CD4-positive, CD25-positive, alpha-beta regulatory T cell (primary cell): Measurements from ENCODE around the gene LSMEM2. TPM values are rescaled to one million over a fixed set of nuclear protein-coding genes. Genes with fewer than 3 reads are reported as not detected.

ENCODE experiments used
- ATAC-seq, 2 donors: fragments of 150-1000 bp; cut with Tn5 transposase; one replicate each; pipeline ENCODE4 v1.10.0; 2021; ENCODE audit warnings: low read depth in 2 of 2, moderate number of reproducible peaks in 2 of 2, moderate library complexity in 1 of 2
- DNase-seq, 3 donors: peaks; one replicate each; pipeline versions ENCODE4 v3.0.0 to v3.0.0-alpha.2; 2012 to 2022; ENCODE audit warnings: mixed read lengths in 1 of 3
- H3K27ac ChIP-seq: one replicate; pipeline ENCODE4 v1.7.0; 2013; ENCODE audit warnings: mild to moderate bottlenecking, low read length; ENCODE audit not compliant: insufficient read depth, poor library complexity, severe bottlenecking
- H3K27me3 ChIP-seq: one replicate; pipeline ENCODE4 v1.7.0; 2013; ENCODE audit warnings: low read length; ENCODE audit not compliant: control insufficient read depth, insufficient read depth
- H3K36me3 ChIP-seq: one replicate; pipeline ENCODE4 v1.7.0; 2013; ENCODE audit warnings: mild to moderate bottlenecking, low read length, moderate library complexity; ENCODE audit not compliant: control insufficient read depth, insufficient read depth
- H3K4me1 ChIP-seq: 2 replicates; pipeline ENCODE4 v1.7.0; 2013; ENCODE audit warnings: mild to moderate bottlenecking, low read length; ENCODE audit not compliant: insufficient read depth, control insufficient read depth, poor library complexity, severe bottlenecking
- H3K4me3 ChIP-seq: one replicate; pipeline ENCODE4 v1.7.0; 2013; ENCODE audit warnings: low read depth, mild to moderate bottlenecking, low read length, moderate library complexity
- H3K9me3 ChIP-seq, 2 experiments: 1 replicate in 1 of 2; 2 replicates in 1 of 2; pipeline ENCODE4 v1.7.0; 2013; ENCODE audit warnings: low read length in 2 of 2, mild to moderate bottlenecking in 1 of 2, moderate library complexity in 1 of 2; ENCODE audit not compliant: control insufficient read depth in 2 of 2
- H3K27ac Mint-ChIP-seq, 3 donors: one replicate each; pipeline ENCODE4 v1.8.0; 2020 to 2022; ENCODE audit warnings: mild to moderate bottlenecking in 3 of 3, mixed read lengths in 3 of 3, moderate library complexity in 2 of 3
- H3K27me3 Mint-ChIP-seq: one replicate; pipeline ENCODE4 v1.8.0; 2022; ENCODE audit warnings: mild to moderate bottlenecking, mixed read lengths
- H3K36me3 Mint-ChIP-seq: one replicate; pipeline ENCODE4 v1.8.0; 2020; ENCODE audit warnings: mixed read lengths
- H3K4me1 Mint-ChIP-seq, 4 donors: one replicate each; pipeline ENCODE4 v1.8.0; 2020 to 2022; ENCODE audit warnings: mixed read lengths in 4 of 4, mild to moderate bottlenecking in 1 of 4
- H3K4me3 Mint-ChIP-seq, 4 donors: one replicate each; pipeline ENCODE4 v1.8.0; 2020 to 2022; ENCODE audit warnings: mild to moderate bottlenecking in 4 of 4, mixed read lengths in 4 of 4, moderate library complexity in 3 of 4
- H3K9me3 Mint-ChIP-seq, 7 donors: one replicate each; pipeline ENCODE4 v1.8.0; 2020 to 2022; ENCODE audit warnings: mixed read lengths in 7 of 7, mild to moderate bottlenecking in 3 of 7, moderate library complexity in 2 of 7
- polyA plus RNA-seq, 4 donors: library from polyadenylated mRNA; unstranded; fragments of 300-500 nt; fragmentation: Illumina TruSeq; gene quantifications; one replicate each; pipeline ENCODE4 v1.2.3, GENCODE V29; 2021
- total RNA-seq: library from RNA; stranded (reverse); gene quantifications from one replicate; pipeline ENCODE4 v1.2.3, GENCODE V29; 2022

LSMEM2 gene
- total and polyA plus RNA-seq, 5 donors from 2014 or later: 0.22 TPM; not detected in 4

DNA sequence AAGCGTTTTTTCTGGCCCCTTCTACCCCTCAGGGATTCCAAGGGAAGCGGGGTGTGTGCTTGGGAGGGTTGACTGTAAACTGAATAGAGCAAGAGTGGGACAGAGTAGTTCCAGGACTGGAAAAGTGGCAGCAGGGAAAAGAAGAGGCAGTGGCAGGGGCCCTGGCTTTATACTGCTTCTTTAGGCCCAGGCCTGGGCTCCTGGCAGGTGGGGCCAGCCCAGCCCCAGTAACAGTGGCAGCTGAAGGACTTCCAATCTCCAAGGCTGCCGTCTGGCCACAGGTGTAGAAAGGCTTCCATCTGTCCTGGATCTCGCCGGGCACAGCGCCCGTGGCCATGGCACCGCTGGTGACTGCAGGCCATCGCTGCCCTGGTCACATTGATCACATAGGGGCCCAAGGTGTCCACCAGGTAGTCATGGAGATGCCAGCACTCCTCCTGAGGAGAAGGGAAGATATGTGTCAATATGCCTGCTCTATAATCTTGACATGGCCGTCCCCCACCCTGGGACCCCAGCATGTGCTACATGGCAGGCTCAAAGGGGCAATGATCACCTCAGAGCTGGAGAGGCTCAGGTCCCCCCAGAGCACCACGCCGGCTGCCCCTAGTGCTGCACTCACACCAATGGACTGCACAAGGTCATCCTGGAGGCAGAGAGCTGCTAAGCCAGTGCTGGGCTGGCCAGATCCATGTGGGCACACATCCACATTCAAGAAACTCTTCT is 14.4 kb downstream of the LSMEM2 start:
- peaks cover under 1% of the 10 kb centered on the region for H3K36me3 Mint-ChIP-seq
- peaks cover 22% of the 10 kb centered on the region for H3K36me3 ChIP-seq
- H3K27me3 ChIP-seq: no peaks in the 10 kb centered on the region
- peak overlapping the region; percentile 82 to 92 (median 90) for H3K4me3 Mint-ChIP-seq
- H3K4me1 ChIP-seq: peaks cover 21% of the 10 kb centered on the region
- H3K27ac Mint-ChIP-seq: peak overlapping the region in 2 of 3 donors; percentile 97 to 99
- DNase-seq: no peak
- peaks cover 0 to 34% (median 16%) of the 10 kb centered on the region in 4 donors for H3K4me1 Mint-ChIP-seq
- peak overlapping the region; percentile 80 for H3K27ac ChIP-seq
- no peaks in the 10 kb centered on the region for H3K9me3 ChIP-seq
- H3K27me3 Mint-ChIP-seq: no peaks in the 10 kb centered on the region
- no peak for ATAC-seq
- no peaks in the 10 kb centered on the region for H3K9me3 Mint-ChIP-seq
- H3K4me3 ChIP-seq: peak overlapping the region; percentile 70

GRCh38 chr3:50294089-50294488 is 15.2 kb downstream of the LSMEM2 start:
- Histone ChIP-seq H3K4me3 (no peak overlapping the region), H3K27ac (no peak overlapping the region), H3K9me3 (no peaks in the 10 kb centered on the region), H3K4me1 (peaks cover 29% of the 10 kb centered on the region), H3K36me3 (peaks cover 14% of the 10 kb centered on the region), H3K27me3 (no peaks in the 10 kb centered on the region)
- no peaks in the 10 kb centered on the region for H3K36me3 Mint-ChIP-seq
- peak overlapping the region in 2 of 4 donors; percentile 4 to 89 for H3K4me3 Mint-ChIP-seq
- H3K4me1 Mint-ChIP-seq: peaks cover 0 to 41% (median 19%) of the 10 kb centered on the region in 4 donors
- ATAC-seq: no peak
- H3K27ac Mint-ChIP-seq: no peak overlapping the region
- H3K9me3 Mint-ChIP-seq: no peaks in the 10 kb centered on the region
- no peak for DNase-seq
- no peaks in the 10 kb centered on the region for H3K27me3 Mint-ChIP-seq

- Mint-ChIP-seq H3K36me3 (no peaks in the 10 kb centered on the region), H3K4me3 (peak overlapping the region in 2 of 4 donors; percentile 59 to 63), H3K27me3 (no peaks in the 10 kb centered on the region), H3K27ac (no peak overlapping the region), H3K4me1 (peaks cover 0 to 43% (median 23%) of the 10 kb centered on the region in 4 donors), H3K9me3 (no peaks in the 10 kb centered on the region)
- peaks cover 32% of the 10 kb centered on the region for H3K4me1 ChIP-seq
- peaks cover 7% of the 10 kb centered on the region for H3K36me3 ChIP-seq
- ATAC-seq (no peak), DNase-seq (no peak)
- no peaks in the 10 kb centered on the region for H3K9me3 ChIP-seq
- no peak overlapping the region for H3K27ac ChIP-seq
- H3K27me3 ChIP-seq: no peaks in the 10 kb centered on the region
- H3K4me3 ChIP-seq: no peak overlapping the region
Observed at GRCh38 chr3:50294492-50295403, 15.9 kb downstream of the LSMEM2 start.

DNA sequence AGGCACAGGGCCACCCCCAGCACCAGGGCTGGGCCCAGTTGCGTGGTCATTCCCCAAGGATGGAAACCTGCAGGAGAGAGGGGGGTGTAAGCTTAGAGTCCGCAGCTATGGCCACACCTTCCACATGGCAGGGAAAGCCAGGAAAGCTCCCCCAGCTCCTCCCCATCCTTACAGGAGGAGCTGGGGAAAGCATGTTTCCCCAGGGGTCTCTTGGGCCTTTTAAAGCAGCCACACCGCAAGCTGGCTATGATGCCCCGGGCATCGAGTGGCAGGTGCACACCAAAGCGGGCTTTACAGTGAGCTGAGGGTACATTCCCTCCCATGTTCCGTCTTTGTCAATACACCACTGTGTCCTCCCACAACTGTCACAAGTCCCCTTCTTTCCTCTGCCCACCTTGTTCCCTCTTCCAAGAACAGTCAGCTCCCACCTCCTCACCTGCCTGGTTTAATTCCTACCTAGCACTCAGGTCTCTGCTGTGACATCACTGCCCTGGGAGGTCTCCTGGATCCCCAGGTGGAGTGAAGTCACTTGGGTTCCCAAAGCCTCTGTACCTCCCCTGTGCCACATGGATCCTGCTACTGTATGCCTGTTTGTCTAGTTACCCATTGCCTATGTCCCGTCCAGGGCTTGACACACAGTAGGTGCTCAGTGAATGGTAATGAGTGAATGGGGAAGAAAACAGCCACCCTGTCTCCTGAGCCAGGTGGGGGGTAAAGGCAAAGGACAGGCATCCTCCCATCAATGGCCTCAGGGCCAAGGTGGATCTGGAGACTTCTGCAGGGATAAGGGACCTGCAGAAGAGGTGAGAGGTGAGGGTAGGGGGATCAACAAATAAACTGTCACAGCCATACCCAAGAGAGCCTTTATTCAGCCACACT is 16.9 kb downstream of the LSMEM2 start:
- Mint-ChIP-seq H3K4me3 (peak overlapping the region in 2 of 4 donors; percentile 62 to 71), H3K27ac (peak overlapping the region in 1 of 3 donors; percentile 80), H3K4me1 (peaks cover 0 to 50% (median 27%) of the 10 kb centered on the region in 4 donors), H3K9me3 (no peaks in the 10 kb centered on the region), H3K36me3 (no peaks in the 10 kb centered on the region), H3K27me3 (no peaks in the 10 kb centered on the region)
- H3K4me3 ChIP-seq: no peak overlapping the region
- H3K27ac ChIP-seq: no peak overlapping the region
- no peaks in the 10 kb centered on the region for H3K9me3 ChIP-seq
- ATAC-seq (no peak), DNase-seq (no peak)
- H3K4me1 ChIP-seq: peaks cover 40% of the 10 kb centered on the region
- no peaks in the 10 kb centered on the region for H3K27me3 ChIP-seq
- H3K36me3 ChIP-seq: no peaks in the 10 kb centered on the region

DNA sequence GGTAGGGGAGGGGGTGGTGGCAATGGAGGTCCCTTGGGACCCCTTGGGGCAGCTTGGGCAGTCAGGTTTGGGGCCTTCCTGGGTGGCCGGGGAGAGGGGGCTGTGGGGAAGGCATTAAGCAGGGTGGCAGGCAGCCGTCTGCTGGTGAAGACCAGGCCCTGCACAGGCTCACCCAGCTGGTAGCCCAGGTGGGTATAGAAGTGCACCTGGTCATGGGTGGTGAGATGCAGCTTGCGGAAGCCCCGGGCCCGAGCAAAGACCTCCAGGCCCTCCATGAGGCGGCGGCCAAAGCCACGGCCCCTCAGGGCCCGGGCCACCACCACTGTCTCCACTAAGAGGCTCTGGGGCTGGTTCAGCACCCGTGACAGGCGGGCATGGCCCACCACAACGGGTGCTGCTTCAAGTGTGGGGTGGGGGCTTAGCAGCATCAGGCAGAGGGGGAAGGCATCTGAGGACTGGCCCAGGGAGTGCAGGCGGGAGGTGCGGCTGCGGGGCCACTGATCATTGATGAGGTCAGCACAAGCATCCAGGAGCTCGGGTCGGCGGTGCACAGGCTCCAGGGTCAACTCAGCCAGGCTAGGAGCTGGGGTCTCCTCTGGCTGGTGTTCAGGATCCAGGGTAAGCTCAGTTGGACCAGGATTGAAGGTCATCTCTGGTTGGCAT is 18.0 kb downstream of the LSMEM2 start:
- H3K4me1 Mint-ChIP-seq: peaks cover 0 to 46% (median 25%) of the 10 kb centered on the region in 4 donors
- no peaks in the 10 kb centered on the region for H3K27me3 ChIP-seq

DNA sequence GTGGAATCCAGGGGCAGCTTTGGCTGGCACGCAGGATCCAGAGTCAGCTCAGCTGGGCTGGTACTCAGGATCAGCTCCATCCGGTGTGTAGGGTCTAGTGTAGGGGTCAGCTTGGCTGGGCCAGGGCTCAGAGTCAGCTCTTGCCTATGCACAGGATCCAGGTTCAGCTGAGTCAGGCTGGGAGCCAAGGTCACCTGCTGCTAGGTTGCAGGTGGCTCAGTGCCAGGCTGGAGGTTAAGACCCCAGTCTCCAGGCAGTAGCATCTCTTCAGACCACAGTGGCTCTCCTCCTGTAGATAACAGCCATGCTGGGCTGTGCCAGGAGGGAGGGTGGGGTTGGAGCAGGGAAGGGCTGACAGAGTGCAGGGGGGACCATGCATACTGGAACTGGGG is 18.5 kb downstream of the LSMEM2 start:
- Histone ChIP-seq H3K27ac (peak overlapping the region; percentile 96), H3K27me3 (no peaks in the 10 kb centered on the region), H3K4me1 (peaks cover 31% of the 10 kb centered on the region), H3K9me3 (no peaks in the 10 kb centered on the region), H3K4me3 (no peak overlapping the region), H3K36me3 (no peaks in the 10 kb centered on the region)
- Mint-ChIP-seq H3K4me1 (peaks cover 0 to 47% (median 23%) of the 10 kb centered on the region in 4 donors), H3K9me3 (no peaks in the 10 kb centered on the region), H3K27me3 (no peaks in the 10 kb centered on the region), H3K27ac (peak overlapping the region in 1 of 3 donors; percentile 99), H3K4me3 (peak overlapping the region in 3 of 4 donors; percentile 91 to 98 (median 95)), H3K36me3 (no peaks in the 10 kb centered on the region)
- DNase-seq: no peak
- ATAC-seq: no peak

More for the DNA sequence above, 18.0 kb downstream of the LSMEM2 start:
- peaks cover 33% of the 10 kb centered on the region for H3K4me1 ChIP-seq
- peak overlapping the region in 2 of 3 donors; percentile 71 to 99 for H3K27ac Mint-ChIP-seq
- no peak overlapping the region for H3K27ac ChIP-seq
- no peaks in the 10 kb centered on the region for H3K9me3 Mint-ChIP-seq
- H3K36me3 Mint-ChIP-seq: no peaks in the 10 kb centered on the region
- H3K27me3 Mint-ChIP-seq: no peaks in the 10 kb centered on the region
- H3K4me3 ChIP-seq: no peak overlapping the region
- no peaks in the 10 kb centered on the region for H3K36me3 ChIP-seq
- ATAC-seq (no peak), DNase-seq (no peak)
- H3K9me3 ChIP-seq: no peaks in the 10 kb centered on the region
- H3K4me3 Mint-ChIP-seq: peak overlapping the region in 3 of 4 donors; percentile 64 to 91 (median 76)
